NOMO-1 treated with dmso at 0.1 percent for 144 hours (cell line): ENCODE results near the gene AUTS2.

Source experiments
- DNase-seq: peaks from one replicate; lab custom pipeline; 2025; ENCODE audit not compliant: unreplicated experiment; lab: John Stamatoyannopoulos, UW

AUTS2 gene

DNA sequence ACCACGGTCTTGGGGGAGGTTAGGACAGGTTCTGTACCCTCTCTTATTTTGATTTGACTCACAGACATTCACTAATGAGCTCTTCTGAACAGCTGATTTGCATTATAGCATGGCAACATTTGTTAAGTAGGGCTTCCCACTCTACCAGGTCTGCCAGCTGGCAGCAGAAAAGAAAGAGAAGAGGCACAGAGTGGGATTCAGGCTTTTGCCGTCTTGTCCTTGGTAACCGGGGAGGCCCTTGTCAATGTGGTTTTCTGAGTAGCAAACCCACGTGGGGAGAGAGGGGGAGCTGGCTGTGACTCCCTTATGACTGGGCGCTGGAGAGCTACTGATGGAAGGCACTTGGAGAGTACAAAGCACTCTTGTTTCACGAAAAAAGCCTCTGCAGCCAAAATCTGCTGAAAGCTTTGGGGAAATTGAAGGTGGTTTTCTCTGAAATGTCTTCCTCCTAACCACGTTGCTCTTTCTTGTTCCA is 1178.4 kb downstream of the AUTS2 start:
- no peak for DNase-seq

- DNase-seq = no peak
Observed at GRCh38 chr7:70777251-70777650, 1179.0 kb downstream of the AUTS2 start.

- DNase-seq = no peak
Observed at GRCh38 chr7:70778585-70778984, 1180.3 kb downstream of the AUTS2 start.

- no peak for DNase-seq
Observed at GRCh38 chr7:70779321-70779720, 1181.0 kb downstream of the AUTS2 start.

DNA sequence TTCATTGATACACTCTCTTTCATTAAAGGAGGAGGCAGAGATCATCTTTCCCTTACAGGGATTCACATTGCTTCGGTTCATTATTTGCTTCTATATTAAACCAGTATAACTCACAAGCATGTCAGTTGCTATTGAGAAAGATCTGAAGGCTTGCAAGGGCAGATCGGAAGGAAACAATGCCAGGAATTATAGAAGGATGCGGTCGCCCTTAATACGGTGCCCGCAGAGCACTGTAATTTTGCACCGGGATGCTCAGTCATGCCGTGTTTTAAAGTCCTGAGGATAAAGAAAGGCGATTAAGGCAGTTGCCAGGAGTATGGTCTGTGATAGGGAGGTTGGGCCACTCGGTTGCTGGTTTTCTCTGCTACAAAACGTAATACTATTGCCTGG is 1183.6 kb downstream of the AUTS2 start:
- no peak for DNase-seq

DNA sequence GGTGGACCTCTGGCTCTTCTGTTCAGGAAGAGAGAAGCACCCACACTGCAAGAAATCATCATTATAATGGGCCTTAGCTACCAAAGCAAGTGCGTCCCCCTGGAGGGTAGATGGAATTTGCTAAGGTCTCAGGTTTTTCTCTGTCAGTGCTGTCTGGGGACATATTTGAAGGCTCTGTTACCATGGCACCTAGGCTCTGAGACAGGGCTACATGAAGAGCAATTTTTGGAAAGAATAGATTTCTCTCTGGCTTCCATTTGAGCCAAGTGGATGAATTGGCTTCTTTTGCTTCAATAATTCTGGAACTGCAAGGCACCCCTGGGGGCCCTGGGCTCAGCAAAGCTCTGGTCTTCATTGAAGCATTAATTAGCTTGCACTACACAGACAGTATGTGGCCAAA is 1184.5 kb downstream of the AUTS2 start:
- no peak for DNase-seq

GRCh38 chr7:70785427-70785826 is 1187.2 kb downstream of the AUTS2 start:
- DNase-seq = no peak

DNA sequence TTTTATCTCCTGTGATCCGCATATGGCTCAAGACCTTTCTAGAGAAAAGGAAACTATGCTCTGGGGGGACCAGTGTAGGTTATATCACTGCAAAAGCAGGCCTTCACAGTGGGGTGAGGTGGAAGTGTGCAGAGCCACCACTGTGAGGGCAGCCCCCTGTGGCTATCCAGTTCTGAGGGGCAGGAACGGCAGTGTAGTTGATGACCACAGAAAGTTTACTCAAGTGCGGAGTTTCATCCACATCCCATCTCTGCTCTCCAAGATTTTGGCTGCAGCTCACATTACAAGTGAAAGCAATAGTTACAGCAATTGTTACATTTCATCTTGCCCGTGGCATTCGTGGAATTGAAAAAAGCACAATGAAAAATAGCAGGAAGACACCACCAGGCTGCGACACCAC is 1187.8 kb downstream of the AUTS2 start:
- DNase-seq = no peak

DNA sequence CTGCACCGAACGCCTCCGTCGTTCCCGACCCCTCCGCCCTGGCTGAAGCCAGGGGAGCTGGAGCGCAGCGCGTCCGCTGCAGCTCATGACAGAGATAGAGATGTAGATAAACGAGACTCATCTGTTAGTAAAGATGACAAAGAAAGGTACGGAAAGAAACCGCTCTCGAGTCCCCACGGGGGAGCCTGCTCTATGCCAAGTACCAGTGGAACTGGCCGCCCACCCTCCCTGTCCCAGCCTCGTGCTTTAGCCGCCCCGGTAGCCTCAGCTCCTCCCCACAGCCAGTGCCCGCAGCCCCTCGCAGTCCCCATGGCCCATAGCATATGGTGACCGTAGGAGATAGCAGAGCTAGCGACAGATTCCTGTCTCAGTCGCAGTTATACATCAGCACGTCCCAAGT is 1189.0 kb downstream of the AUTS2 start:
- DNase-seq = no peak

GRCh38 chr7:70787771-70788170 is 1189.5 kb downstream of the AUTS2 start:
- DNase-seq = no peak

DNA sequence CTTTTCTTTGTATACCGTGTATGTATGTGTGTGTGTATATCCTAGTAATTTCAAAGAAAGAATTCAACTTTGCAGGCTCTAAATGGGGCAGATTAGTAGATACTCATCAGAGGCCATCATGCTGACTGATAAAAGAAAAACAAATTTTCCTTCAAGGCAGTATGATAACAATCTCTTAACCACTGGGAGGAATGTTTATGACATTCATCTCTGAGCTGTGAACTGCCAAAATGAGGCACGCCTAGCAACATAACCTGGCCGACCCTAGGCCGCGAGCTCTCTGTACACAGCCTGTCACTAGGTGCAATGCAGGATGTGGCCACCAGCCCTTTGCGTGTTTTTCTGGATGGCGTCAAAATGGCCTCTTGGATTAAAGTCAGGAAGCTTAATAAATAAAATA is 1190.0 kb downstream of the AUTS2 start:
- no peak for DNase-seq

GRCh38 chr7:70789481-70790214 is 1191.4 kb downstream of the AUTS2 start:
- DNase-seq = no peak

- no peak for DNase-seq
Observed at GRCh38 chr7:70790215-70791073, 1192.2 kb downstream of the AUTS2 start.

DNA sequence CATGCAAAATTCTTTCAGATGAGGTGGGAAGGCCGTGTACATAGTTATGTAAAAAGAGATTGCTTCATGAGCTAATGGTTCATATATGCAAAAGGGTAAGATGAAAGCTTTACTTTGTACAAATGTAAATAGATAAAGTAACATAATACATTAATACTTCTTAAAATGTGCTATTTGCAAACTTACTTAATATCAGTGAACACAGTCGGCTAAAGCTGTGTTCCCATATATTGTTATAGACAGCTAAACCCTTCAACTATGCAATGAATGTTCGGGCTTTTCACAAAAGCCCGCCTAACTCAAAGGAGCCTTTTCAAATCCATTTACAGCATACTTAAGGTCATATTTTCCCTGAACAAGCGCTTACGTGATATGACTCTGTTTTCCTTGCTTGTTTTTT is 1193.1 kb downstream of the AUTS2 start:
- no peak for DNase-seq

GRCh38 chr7:70793060-70793459 is 1194.8 kb downstream of the AUTS2 start:
- DNase-seq = no peak

DNA sequence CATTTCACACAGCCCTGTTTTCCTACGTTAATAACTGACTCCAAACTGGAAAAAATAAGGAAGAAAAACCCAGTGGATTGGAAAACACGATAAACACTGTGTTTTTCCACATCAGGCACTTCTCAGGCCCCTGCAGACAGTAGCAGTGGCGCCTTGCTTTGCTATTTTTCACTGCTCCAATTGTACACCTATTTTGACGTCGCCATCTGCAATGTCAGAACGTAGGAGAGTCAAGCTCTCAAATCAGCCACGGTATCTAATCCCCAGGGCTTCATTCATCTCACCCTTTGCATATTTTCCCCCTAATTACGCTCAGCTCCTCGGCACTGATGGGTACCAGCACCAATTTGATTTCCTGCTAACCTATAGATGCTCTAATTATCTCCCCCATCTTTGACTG is 1195.5 kb downstream of the AUTS2 start:
- no peak for DNase-seq

DNA sequence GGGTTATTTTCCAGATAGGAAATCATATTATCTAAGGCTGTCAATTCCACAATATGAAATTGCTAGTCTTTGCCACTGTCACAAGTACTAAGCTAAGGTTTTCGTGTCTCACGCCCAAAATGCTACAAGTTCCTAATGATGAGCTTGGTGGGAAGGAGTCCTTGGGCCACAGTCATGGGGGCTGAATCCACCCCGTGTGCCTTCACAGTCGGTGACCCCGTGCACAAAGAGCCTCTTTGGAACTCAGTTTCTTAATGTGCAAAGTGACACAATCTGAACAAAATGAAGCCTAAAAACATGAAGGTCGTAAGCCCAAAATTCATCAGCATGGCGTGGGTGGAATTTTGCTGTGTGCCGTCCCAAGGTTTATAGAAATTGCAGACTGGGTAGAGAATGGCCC is 1196.7 kb downstream of the AUTS2 start:
- DNase-seq = no peak

DNA sequence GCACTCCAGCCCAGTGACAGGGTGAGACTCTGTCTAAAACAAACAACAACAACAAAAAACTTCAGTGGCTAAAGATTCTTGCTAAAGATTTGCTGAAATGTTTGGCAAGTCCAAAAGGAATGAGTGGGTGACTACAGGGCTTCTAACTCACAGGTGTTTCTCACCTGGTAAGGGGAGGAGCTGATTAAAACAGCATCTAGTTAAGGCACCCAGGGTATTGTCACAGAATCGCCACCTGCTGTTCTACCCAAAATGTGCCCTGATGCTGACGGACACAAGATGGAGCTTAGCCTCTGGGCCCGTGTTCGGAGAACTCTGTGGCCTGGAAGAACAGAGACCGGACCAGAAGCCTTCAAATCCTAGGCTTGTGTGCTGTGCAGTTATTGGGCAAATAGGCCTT is 1197.7 kb downstream of the AUTS2 start:
- no peak for DNase-seq

GRCh38 chr7:70797109-70797514 is 1198.8 kb downstream of the AUTS2 start:
- DNase-seq = no peak

GRCh38 chr7:70799841-70800405 is 1201.6 kb downstream of the AUTS2 start:
- DNase-seq = no peak

DNA sequence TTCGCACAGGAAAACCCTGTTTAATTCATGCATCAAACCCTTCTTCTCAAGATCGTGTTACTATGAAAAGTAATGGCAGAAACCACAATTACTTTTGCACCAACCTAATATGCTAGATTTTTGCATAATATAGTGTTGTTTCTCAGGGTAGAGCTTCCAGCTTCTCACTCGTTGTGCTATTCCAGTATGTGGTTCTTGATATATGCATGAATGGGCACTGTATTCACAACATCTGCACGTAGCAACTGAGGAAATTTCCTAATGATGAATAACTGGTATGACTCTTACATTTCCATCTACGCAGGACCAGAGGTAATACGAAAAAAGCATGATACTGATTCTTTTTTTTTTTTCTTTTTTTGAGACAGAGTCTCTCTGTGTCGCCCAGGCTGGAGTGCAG is 1207.1 kb downstream of the AUTS2 start:
- no peak for DNase-seq

DNA sequence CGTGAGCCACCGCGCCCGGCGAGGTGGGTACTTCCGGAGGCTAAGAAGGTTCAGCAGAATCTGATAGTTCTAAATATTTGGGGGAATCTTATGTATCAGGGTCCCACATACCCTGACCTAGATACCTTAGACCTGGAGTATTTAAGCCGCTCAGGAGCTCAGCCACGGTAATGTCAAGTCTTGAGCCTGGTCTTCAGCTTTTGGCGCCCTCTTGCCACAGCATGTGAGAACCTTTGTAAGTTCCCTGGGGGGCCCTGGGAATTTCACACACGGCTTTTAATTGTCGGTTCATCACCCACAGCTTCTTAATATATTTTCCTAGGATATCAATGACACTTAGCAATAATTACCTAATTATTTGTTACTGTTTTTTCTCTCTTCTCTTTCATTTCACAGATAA is 1209.4 kb downstream of the AUTS2 start:
- no peak for DNase-seq
